OCI-LY7 (cell line): ENCODE data around the gene BICD1. TPM values are rescaled to one million over a fixed set of nuclear protein-coding genes. Genes with fewer than 3 reads are reported as not detected.

Experiments
- BruUV-seq: library from RNA; stranded (reverse); fragments of 400-500 nt; replicated peaks from 2 replicates; lab custom pipeline; 2021; lab: Mats Ljungman, UMichigan
- CTCF ChIA-PET: fragments of 300-600 bp; sonication (Branson Sonifier 250); formaldehyde crosslinking; loops from one replicate; lab custom pipeline; 2022; ENCODE audit warnings: antibody characterized with exemption; ENCODE audit not compliant: unreplicated experiment; lab: Charles Lee
- POLR2A ChIA-PET: fragments of 300-600 bp; sonication (Branson Sonifier 250); formaldehyde crosslinking; loops from one replicate; lab custom pipeline; 2022; ENCODE audit warnings: antibody characterized with exemption; lab: Charles Lee
- DNase-seq: peaks from one replicate; pipeline ENCODE4 v3.0.0-alpha.2; 2015; ENCODE audit warnings: low spot score
- H2AFZ ChIP-seq: fragments of 200-600 bp; sonication (generic), shearing (Covaris generic); 2 replicates; pipeline ENCODE4 v1.6.1; 2014; ENCODE audit warnings: mild to moderate bottlenecking, antibody characterized with exemption, low read length, moderate library complexity
- H3K27ac ChIP-seq: fragments of 200-600 bp; sonication (generic); 2 replicates; pipeline ENCODE4 v1.5.1; 2014; ENCODE audit warnings: mixed run types, low read depth, mild to moderate bottlenecking, moderate library complexity, low read length, inconsistent platforms; ENCODE audit not compliant: poor library complexity, severe bottlenecking
- H3K36me3 ChIP-seq: fragments of 200-600 bp; sonication (generic); 2 replicates; pipeline ENCODE4 v1.6.1; 2014; ENCODE audit warnings: mild to moderate bottlenecking, antibody characterized with exemption, low read length, moderate library complexity, mixed read lengths; ENCODE audit not compliant: insufficient read depth
- H3K4me1 ChIP-seq: fragments of 200-600 bp; sonication (generic); 2 replicates; pipeline ENCODE4 v1.5.1; 2014; ENCODE audit warnings: mild to moderate bottlenecking, low read length; ENCODE audit not compliant: insufficient read depth, poor library complexity, severe bottlenecking
- H3K4me2 ChIP-seq: fragments of 200-600 bp; sonication (generic); 2 replicates; pipeline ENCODE4 v1.6.1; 2014; ENCODE audit warnings: mild to moderate bottlenecking, low read length
- H3K4me3 ChIP-seq: fragments of 200-600 bp; sonication (generic); 2 replicates; pipeline ENCODE4 v1.5.1; 2014; ENCODE audit warnings: mild to moderate bottlenecking, low read depth, low read length; ENCODE audit not compliant: poor library complexity, severe bottlenecking
- H3K79me2 ChIP-seq: fragments of 200-600 bp; sonication (generic); 2 replicates; pipeline ENCODE4 v1.6.1; 2016; ENCODE audit warnings: low read depth, mild to moderate bottlenecking, low read length, moderate library complexity, mixed read lengths; ENCODE audit not compliant: insufficient read depth
- H3K9me2 ChIP-seq: fragments of 200-600 bp; sonication (generic); 2 replicates; pipeline ENCODE4 v1.6.1; 2016; ENCODE audit warnings: mild to moderate bottlenecking, low read length, mixed read lengths; ENCODE audit not compliant: insufficient read depth
- H3K9me3 ChIP-seq: fragments of 200-600 bp; sonication (generic); 2 replicates; pipeline ENCODE4 v1.6.1; 2014; ENCODE audit warnings: mild to moderate bottlenecking, mixed run types, low read length, mixed read lengths
- H4K20me1 ChIP-seq: fragments of 200-600 bp; sonication (generic); 2 replicates; pipeline ENCODE4 v1.6.1; 2014; ENCODE audit warnings: mild to moderate bottlenecking, antibody characterized with exemption, low read length, moderate library complexity, mixed read lengths; ENCODE audit not compliant: insufficient read depth
- CTCF ChIP-seq: fragments of 200-600 bp; sonication (generic); conservative IDR thresholded peaks from 2 replicates; pipeline ENCODE4 v1.5.1; 2014; ENCODE audit warnings: mild to moderate bottlenecking, antibody characterized with exemption, low read length, moderate library complexity, mixed read lengths
- EZH2phosphoT487 ChIP-seq: fragments of 200-600 bp; sonication (generic); IDR thresholded peaks from 2 replicates; pipeline ENCODE4 v1.6.1; 2018; ENCODE audit warnings: low read depth, borderline replicate concordance, mild to moderate bottlenecking, mixed run types, antibody characterized with exemption, low read length, moderate library complexity, mixed read lengths
- intact Hi-C: fragments of 100-400 bp; cut with micrococcal nuclease; formaldehyde crosslinking; loops from one replicate; pipeline ENCODE4 v1.10.0; 2022; ENCODE audit not compliant: unreplicated experiment
- total RNA-seq, 2 experiments: library from RNA; depleted of rRNA in 1 of 2; stranded (reverse); fragments of >200 nt in 1 of 2; shearing (Covaris generic) in 1 of 2; gene quantifications; 2 replicates each; pipeline ENCODE4 v1.2.3, GENCODE V29; 2014 to 2022

Gene BICD1
- total RNA-seq, 2 experiments from 2014 or later = 42.9 to 88.2 TPM

- Histone ChIP-seq H3K79me2 (no peaks in the 10 kb centered on the region), H3K36me3 (no peaks in the 10 kb centered on the region), H3K9me3 (no peaks in the 10 kb centered on the region), H3K9me2 (no peaks in the 10 kb centered on the region), H2AFZ (peak overlapping the region; percentile 51; the same call in 1 of the 2 replicates), H3K27ac (no peak overlapping the region), H4K20me1 (no peaks in the 10 kb centered on the region), H3K4me1 (peaks cover 36% of the 10 kb centered on the region), H3K4me2 (peak overlapping the region; percentile 34; the same call in 1 of the 2 replicates), H3K4me3 (no peak overlapping the region)
- no peak for DNase-seq
- intact Hi-C loops = no loop called here
- no peak for TF ChIP-seq CTCF
- no peak for TF ChIP-seq EZH2phosphoT487
- ChIA-PET POLR2A (interaction anchor here (0.5 to 0.6 kb wide), 5 partner anchors 9 to 784 kb away, joined by 3 to 4 read pairs (median 3); no protein-coding TSS in a partner anchor), CTCF (no interaction called here)
- BruUV-seq = no TSS peak
These were observed 296.3 kb downstream of the BICD1 start for GRCh38 chr12:32402946-32403345.

GRCh38 chr12:32407795-32408194 is 301.1 kb downstream of the BICD1 start:
- Histone ChIP-seq H3K4me3 (no peak overlapping the region), H4K20me1 (no peaks in the 10 kb centered on the region), H3K79me2 (no peaks in the 10 kb centered on the region), H3K36me3 (no peaks in the 10 kb centered on the region), H2AFZ (no peak overlapping the region), H3K9me2 (no peaks in the 10 kb centered on the region), H3K27ac (no peak overlapping the region), H3K9me3 (no peaks in the 10 kb centered on the region), H3K4me1 (peaks cover 11% of the 10 kb centered on the region), H3K4me2 (no peak overlapping the region)
- intact Hi-C loops = no loop called here
- ChIA-PET POLR2A (interaction anchor here (0.7 to 1.2 kb wide), 2 partner anchors 11 to 20 kb away, joined by 5 to 6 read pairs; no protein-coding TSS in a partner anchor), CTCF (no interaction called here)
- BruUV-seq = no TSS peak
- TF ChIP-seq CTCF (no peak), EZH2phosphoT487 (no peak)
- no peak for DNase-seq

GRCh38 chr12:32413412-32413811 is 306.8 kb downstream of the BICD1 start:
- POLR2A ChIA-PET = no interaction called here
- TF ChIP-seq CTCF = no peak
- TF ChIP-seq EZH2phosphoT487 = no peak
- H3K4me3 ChIP-seq = no peak overlapping the region

More at GRCh38 chr12:32413412-32413811, 306.8 kb downstream of the BICD1 start:
- no peaks in the 10 kb centered on the region for H3K9me2 ChIP-seq
- no peaks in the 10 kb centered on the region for H4K20me1 ChIP-seq
- H3K4me2 ChIP-seq = no peak overlapping the region
- H2AFZ ChIP-seq = no peak overlapping the region
- no peaks in the 10 kb centered on the region for H3K4me1 ChIP-seq
- no peak for DNase-seq
- H3K9me3 ChIP-seq = no peaks in the 10 kb centered on the region
- no TSS peak for BruUV-seq
- H3K27ac ChIP-seq = no peak overlapping the region
- no peaks in the 10 kb centered on the region for H3K36me3 ChIP-seq
- CTCF ChIA-PET = no interaction called here
- no peaks in the 10 kb centered on the region for H3K79me2 ChIP-seq
- intact Hi-C loops = no loop called here
